ENCODE measurements around the gene ME1.

The ME1 gene

DNA sequence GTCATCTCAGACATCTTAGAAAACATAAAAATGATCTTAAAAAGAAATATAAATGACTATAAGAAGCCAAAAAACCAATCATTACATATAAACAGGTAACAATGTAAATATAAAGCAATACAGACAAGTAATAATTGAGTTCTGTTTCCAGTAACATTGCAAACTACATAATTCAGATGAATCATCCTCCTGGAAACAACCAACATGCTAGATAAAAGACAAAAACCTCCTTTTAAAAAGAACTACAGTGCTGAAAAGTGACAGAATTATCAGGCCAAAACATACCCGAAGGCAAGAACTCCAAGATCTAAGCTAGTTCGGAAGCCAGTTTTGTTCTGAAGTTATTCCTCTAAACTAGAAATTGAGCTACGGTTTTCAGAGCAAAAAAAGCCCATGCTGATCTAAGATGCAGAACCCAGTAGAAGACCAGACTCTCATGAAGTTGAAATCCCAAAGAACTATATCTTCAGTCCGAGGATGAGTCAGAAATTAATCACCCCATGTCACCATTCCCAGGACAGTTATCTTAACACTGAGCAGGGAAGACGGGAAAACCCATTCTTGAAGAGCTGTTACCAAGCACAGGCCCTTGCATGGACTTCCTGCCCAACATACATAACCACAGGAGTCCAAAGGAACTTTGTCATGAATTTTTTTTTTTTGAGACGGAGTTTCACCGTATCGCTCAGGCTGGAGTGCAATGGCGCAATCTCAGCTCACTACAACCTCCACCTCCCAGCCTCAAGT, 247.6 kb downstream of the ME1 start:
- in situ Hi-C loops (cut with HindIII; ENCODE audit: low sequenced_read_pairs), result no loop called here
- TF ChIP-seq, protein P1, sequence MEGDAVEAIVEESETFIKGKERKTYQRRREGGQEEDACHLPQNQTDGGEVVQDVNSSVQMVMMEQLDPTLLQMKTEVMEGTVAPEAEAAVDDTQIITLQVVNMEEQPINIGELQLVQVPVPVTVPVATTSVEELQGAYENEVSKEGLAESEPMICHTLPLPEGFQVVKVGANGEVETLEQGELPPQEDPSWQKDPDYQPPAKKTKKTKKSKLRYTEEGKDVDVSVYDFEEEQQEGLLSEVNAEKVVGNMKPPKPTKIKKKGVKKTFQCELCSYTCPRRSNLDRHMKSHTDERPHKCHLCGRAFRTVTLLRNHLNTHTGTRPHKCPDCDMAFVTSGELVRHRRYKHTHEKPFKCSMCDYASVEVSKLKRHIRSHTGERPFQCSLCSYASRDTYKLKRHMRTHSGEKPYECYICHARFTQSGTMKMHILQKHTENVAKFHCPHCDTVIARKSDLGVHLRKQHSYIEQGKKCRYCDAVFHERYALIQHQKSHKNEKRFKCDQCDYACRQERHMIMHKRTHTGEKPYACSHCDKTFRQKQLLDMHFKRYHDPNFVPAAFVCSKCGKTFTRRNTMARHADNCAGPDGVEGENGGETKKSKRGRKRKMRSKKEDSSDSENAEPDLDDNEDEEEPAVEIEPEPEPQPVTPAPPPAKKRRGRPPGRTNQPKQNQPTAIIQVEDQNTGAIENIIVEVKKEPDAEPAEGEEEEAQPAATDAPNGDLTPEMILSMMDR (IDR thresholded peaks at IDR 0.05; ENCODE audit: low read depth, low read length), result no peak

DNA sequence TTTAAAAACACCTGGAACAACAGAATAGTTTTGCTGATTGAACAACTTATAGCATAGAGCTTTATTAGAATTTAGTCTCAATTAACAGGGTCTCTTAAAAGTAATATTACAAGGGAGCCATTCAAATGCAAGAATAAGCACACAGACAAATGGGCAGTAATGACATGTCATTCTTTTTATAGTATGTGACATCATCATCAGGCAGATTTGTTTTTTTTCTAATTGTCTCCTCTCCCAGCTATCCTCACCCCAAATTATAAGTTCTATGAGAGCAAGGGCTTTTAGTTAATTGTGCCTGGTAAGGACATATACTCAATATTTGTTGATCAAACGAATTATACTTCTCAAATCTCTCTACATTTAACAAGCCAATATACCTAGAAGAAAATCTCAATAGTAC, 248.7 kb downstream of the ME1 start:
- H3K4me3 ChIP-seq (ENCODE audit: low read depth, low read length), result no peak overlapping the region
- no peak for DNase-seq (ENCODE audit: low read depth, low spot score)
- TF ChIP-seq, protein P1 (IDR thresholded peaks at IDR 0.05; ENCODE audit: low read depth, low read length), result no peak
- in situ Hi-C loops (cut with HindIII; ENCODE audit: low sequenced_read_pairs), result no loop called here

More for the DNA sequence above, 247.6 kb downstream of the ME1 start:
- peak; percentile 72 for DNase-seq (ENCODE audit: low read depth, low spot score)
- H3K4me3 ChIP-seq (ENCODE audit: low read depth, low read length), result no peak overlapping the region

DNA sequence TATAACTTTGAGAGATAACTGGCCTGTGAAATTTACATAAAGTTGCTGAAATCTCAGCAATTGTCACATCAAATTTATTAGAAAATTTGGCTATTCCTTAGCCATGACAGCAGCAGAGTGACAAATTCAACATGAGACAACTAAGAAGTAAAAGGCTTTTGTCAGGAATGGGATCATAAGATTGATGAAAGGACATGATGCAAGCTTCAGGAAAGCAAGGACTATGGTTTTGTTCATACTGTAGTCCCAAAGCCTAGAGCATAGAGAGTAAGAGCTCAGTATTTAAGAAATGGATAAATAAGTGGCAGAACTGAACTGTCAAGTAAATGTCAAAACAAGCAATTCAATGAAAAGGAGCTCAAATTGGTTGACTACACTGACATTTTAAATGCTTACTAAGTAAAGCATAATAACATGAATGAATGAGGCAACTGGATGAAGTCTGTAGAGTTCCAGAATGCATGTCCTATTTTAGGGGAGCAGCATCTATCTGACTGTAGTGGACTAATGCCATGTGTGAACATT, 250.4 kb downstream of the ME1 start:
- in situ Hi-C loops (cut with HindIII; ENCODE audit: low sequenced_read_pairs), result no loop called here
- no peak for DNase-seq (ENCODE audit: low read depth, low spot score)
- TF ChIP-seq, protein P1 (IDR thresholded peaks at IDR 0.05; ENCODE audit: low read depth, low read length), result no peak
- no peak overlapping the region for H3K4me3 ChIP-seq (ENCODE audit: low read depth, low read length)

DNA sequence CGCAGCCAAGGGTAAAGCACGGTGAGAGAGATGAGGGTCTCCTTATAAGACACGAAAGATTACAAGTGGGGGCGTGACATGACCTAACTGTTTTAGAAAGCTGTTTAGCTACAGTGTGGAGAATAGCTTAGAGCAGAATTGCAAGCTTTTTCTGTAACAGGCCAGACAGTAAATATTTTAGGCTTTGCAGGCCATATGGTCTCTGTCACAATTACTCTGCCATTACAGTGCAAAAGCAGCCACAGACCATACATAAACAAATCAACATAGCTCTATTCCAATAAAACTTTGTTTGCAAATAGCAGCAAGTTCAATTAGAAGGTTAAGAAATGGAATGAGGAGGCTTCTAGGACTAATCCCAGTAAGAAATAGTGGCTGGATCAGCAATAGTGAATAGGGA, 254.6 kb downstream of the ME1 start:
- no peak overlapping the region for H3K4me3 ChIP-seq (ENCODE audit: low read depth, low read length)
- in situ Hi-C loops (cut with HindIII; ENCODE audit: low sequenced_read_pairs), result no loop called here
- TF ChIP-seq, protein P1 (IDR thresholded peaks at IDR 0.05; ENCODE audit: low read depth, low read length), result no peak
- no peak for DNase-seq (ENCODE audit: low read depth, low spot score)

DNA sequence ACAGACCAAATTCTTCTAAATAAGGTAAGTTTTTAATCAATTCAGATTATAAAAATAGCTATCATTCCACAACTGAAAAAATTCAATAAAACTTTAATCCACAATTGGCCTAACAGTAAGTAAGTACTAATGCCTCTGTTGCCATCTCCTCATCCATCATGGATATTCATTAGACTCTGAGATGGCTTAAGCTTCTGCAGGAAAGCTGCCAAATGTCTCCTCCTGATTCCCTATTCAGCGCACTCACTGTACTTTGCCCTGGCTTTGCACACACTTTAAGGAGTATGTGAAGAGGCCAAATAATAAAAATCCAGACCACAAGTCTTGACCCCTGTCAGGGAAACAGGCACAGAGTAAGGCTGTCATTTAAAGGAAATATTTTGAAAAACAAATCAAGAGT, 261.3 kb downstream of the ME1 start:
- in situ Hi-C loops (cut with HindIII; ENCODE audit: low sequenced_read_pairs), result no loop called here
- TF ChIP-seq, protein P1 (IDR thresholded peaks at IDR 0.05; ENCODE audit: low read depth, low read length), result no peak
- DNase-seq (ENCODE audit: low read depth, low spot score), result no peak
- H3K4me3 ChIP-seq (ENCODE audit: low read depth, low read length), result no peak overlapping the region

DNA sequence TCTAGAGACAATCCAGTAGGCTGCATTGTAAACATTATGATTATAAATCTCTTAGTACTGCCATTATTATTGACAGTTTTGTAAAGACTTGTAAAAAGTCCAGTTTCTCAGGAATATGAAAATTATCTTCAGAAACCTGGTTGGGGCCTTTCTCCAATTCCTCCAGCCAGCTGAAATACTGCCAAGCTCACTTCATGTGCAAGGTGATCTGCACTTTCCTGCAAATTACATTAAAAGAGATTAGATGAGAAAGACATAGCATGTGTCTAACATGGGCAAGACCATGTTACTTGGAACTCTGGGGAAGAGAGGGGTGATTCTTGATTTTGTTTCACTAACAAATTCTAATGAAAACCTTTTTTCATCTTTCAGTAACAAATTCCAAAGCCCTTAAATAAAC, 261.7 kb downstream of the ME1 start:
- no peak overlapping the region for H3K4me3 ChIP-seq (ENCODE audit: low read depth, low read length)
- no peak for DNase-seq (ENCODE audit: low read depth, low spot score)
- TF ChIP-seq, protein P1 (IDR thresholded peaks at IDR 0.05; ENCODE audit: low read depth, low read length), result no peak
- in situ Hi-C loops (cut with HindIII; ENCODE audit: low sequenced_read_pairs), result no loop called here
